NCI-H187 (cell line): Measurements from ENCODE around the gene RAG2.

Experiments used
- DNase-seq, 2 experiments: peaks; one replicate each; lab custom pipeline; 2025; lab: John Stamatoyannopoulos, UW

RAG2 gene

DNA sequence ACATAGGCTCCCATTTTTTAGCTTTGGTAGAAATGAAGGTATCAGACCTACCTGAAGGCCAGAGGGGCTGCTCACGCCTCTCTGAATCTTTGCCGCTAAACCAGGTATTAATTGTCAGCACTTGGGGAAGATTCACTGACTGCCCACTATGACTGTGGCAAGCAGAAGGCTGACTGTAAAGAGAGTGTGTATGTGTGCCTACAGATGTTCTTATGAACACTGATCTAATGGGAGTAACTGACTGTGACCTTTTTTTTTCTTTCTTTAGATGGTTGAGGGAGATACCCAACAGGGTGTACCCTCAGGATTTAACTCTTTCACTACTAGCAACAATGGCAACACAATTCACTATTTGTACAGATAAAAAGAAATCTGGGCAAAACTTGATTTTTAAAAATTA, at the start of gene RAG2:
Gene RAG2 (minus strand): TSS at position 186 of the 400 bp plus-strand sequence. CDS start 4,068 bp downstream, outside the sequence.
- DNase-seq = no peak

DNA sequence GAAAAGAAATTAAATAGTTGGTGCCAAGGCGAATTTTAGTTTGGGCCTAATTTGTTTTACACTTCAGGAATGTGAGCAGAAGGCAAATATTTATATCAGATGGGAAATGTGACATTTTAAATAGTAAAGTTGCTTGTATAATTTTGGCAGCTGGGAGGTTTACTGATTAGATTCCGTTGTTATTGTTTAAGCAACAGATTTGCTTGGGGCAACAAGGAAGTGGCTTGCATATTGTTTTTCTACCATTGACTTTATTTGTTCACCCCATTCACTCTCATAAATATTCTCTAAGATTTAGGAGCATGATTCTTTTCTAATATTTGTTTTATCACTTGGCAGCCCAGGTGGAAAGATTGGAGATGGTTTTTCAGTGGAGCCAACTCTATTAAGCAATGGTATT, 40.5 kb upstream of the RAG2 start:
- DNase-seq = no peak

DNA sequence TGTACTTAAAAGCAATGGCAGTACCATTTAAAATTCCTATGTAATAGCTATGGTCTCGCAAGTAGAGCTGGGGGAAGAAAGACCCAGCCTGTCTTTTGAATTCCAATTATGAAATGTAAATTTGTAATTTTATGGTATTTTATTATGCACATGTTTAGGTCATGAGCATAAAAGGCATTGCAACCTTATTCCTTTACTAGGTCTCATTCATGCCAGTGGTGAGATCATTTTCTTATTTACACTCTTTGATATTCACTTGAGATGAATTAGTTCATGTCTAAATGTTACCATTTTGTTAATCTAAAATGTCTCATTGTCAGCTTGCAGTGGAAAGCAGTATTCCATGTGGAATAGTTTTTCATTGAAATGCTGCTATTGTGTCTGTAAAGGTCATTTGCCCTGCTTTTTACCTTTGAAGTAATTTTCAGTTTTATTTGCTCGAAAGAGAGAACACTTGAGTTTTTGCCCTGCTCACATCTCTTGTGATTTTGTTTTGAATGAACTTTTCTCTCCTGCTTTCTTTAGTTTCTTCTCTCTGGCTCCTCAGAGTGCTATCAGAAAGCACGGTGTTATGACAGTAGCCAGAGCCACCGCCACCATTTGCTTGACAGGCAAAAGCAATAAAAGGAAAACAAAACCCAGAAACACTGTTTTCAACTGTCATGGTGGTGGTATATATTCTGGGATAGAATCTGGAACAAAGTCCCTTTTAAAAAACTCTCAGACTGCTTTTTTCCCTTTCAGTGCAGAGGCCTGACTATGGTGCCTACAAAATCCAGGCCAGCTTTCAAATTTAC, 37.2 kb upstream of the RAG2 start:
- no peak for DNase-seq

DNA sequence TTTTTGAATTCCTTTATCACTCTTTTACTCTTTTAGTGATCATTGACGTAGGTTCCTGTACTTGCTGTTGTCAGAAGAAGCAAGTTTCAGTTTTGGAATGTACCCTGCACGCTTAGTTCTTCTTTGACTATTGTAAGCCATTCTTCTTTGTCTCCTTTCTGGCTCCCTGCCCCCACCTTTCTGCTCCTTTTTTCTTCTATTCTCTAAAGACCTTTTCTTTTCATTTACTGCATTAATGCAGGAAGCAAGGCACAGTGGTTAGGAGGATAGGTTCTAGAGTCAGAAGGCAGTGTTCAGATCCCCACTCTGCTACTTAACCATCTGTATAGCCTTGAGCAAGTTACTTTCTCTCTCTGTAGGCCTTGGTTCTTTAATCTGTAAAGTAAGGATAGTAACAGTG, 33.7 kb upstream of the RAG2 start:
- DNase-seq = no peak

DNA sequence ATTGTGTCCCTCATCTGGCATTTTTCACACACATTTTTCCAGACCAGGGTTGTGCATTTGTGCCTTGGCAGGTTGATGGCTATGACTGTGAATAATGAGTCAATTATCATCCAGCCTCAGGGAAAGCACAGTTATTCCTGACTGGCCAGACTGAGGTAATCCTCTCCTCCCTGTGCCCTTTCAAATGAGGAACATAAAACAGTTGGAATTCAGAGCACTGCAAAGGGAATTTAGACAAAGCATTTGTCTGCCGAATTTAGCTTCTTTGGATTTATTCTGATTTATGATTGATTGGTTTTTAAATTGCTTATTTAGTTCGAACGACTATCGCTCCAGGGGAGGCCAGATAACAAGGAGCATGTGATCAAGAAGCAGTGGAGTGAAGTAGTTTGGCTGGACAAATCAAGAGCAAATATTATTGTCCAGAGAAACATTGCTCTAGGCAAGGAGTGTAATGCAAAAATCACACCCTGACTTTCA, 30.8 kb upstream of the RAG2 start:
- DNase-seq = no peak

DNA sequence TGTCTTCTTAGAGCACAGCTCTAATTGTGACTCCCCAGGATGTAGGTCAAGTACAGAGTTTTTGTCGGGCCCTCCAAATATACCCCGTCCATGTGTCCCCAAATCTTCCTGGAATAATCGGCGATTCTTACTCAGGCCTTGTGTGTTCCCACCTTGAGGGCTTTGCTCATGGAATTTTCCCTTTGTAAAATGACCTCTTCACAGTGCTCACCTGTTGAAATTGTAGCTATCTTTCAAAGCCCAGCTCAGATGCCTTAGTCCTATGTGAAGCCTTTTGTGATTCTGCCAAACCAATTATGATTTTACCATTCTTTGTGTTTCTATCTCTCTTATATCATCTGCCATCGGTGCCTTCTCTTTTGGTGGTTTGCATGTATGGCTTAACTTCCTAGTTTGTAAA, 30.1 kb upstream of the RAG2 start:
- no peak for DNase-seq

DNA sequence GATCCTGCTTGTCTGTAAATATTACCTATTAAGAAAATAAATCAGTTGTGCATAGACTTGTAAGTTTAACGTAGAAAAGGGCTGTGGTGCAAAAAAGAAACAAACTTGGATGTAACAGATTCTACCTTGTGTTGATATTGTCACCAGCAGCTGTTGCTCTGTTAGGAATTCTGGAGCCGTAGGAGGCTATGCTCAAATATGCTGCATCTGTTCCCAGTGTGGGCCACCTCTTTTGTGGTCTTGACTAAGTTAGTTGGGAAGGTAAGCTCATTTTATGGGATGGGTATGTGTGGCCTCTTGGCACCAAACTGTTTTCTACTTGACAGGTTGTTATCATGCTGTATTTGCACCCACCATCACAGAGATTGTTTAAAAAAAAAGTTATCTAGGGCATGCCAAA, 29.4 kb upstream of the RAG2 start:
- no peak for DNase-seq

DNA sequence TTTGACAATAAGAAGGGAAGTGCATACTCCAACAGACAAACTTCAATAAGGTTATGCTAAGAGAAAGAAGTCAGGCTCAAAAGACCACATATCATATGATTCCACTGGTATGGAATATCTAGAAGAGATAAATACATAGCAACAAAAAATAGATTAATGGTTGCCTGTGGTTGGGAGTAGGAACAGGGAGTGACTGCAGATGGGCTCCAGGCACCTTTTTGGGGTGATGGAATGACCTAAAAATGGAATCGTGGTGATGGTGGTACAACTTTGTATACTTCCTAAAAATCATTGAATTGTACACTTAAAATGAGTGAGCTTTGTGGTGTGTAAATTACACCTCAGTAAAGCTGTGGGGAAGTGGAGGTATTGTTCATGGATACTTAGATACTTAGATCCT, 29.0 kb upstream of the RAG2 start:
- no peak for DNase-seq

DNA sequence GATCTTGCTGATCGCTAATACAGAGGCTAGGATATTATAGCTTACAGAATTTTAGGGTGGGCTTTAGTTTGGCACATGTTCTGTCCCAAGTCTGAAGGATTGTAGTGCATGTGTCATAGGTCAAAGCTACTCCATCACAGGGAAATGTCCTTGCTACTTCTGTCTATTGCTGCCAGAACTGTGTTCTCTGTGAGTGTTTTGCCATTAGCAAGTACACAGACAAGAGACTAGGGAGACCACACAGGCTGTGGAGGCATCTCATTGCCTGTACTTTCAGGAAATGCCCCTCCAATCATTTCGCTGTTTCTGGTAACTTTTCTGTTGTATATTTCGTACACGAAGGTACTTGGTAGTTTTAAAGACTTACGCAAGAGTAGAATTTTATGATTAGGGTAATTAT, 25.5 kb upstream of the RAG2 start:
- no peak for DNase-seq

DNA sequence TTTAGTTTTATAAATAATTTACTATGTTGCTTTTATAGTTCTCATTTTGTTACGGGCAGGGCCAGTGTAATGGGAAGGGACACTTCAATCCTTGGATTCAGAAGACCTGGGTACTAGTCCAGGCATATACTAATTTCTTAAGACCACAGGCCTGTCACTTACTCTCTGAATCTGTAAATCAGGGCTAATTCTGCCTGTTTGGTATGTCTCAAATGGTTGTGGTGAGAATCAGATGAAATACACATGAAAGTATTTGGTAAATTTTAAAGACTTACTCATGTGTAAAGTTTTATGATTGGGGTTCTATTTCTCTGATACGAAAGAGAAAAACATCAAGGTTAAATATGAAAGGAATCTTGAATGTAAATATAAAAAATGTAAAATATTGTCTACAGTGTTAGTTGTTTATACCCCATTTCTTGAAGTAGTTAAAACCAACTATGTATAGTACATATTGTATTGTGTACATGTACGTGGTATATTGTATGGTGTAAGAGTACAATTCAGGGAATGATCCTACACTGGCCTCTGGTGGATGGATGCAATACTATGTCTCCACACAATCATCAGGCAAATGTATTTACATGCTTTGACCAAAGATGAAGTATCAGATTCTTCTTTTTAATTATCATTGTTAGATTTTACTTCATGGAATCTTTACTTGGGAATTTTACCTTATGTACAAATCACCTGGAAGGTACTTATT, 24.5 kb upstream of the RAG2 start:
- DNase-seq = no peak

DNA sequence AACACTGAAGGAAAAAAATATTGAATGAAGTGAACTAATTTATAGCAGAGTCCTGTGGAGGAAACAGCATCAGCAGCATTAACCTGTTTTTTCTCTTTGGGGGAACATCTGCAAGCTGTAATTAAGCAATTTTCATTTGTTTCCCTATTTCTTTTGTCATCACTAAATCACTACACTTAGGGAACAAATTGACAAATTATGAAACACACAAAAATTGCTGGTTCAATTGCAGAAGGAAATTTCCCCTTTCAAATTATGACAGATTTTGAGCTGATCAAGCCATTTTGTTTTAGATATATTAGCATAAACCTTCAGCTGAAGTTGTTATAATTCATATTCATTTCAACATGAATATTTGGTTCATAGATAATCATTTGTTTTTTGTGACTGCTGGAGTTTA, 22.2 kb upstream of the RAG2 start:
- no peak for DNase-seq

DNA sequence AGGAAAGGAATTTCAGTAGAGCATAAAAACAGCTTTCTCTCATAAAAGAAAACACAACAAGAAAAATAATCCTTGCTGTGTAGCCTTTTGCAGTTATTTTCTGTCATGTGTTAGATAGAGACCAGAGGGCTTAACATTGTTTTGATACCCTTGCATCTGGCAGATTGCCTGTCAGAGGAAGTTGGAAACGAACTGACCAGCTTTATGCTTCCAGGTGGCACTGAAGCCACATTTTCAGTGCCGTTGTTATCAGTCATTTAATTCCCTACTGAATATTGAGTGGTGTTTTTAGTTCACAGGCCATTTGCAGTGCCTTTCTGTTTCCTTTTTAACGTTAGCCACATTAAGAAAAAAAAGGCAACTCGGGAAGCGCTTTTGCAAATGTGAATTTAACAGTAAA, 21.5 kb upstream of the RAG2 start:
- DNase-seq = no peak

DNA sequence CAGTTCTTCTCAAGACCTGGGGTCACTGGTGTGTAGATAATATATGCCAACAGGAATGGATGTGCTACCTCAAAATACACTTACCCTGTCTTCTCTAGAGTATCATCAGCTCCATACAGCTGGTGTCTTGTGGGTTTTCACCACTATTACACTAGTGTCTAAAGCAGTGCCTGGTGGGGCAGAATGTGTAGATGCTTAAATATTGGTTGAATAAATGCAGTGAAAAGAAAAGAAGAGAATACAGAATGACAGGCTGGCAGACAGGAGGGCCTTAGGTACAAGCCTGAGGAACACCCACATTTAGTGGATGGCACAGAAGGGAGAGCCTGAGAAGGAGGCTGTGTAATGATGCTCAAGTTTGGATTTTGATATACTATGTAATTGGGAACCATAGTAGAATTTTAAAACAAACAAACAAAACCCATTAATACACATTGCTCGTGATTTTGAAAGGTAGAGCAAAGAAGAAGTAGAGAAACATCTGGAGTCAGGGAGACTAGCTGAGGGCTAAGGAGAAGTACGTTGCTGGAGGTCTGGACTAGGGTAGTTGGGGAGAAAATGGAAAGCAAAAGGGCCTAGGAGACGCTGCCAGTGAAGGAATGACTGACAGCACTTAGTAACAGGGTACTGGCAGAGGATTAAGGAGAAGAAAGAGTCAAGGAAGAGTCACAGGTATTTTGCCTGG, 20.5 kb upstream of the RAG2 start:
- no peak for DNase-seq

DNA sequence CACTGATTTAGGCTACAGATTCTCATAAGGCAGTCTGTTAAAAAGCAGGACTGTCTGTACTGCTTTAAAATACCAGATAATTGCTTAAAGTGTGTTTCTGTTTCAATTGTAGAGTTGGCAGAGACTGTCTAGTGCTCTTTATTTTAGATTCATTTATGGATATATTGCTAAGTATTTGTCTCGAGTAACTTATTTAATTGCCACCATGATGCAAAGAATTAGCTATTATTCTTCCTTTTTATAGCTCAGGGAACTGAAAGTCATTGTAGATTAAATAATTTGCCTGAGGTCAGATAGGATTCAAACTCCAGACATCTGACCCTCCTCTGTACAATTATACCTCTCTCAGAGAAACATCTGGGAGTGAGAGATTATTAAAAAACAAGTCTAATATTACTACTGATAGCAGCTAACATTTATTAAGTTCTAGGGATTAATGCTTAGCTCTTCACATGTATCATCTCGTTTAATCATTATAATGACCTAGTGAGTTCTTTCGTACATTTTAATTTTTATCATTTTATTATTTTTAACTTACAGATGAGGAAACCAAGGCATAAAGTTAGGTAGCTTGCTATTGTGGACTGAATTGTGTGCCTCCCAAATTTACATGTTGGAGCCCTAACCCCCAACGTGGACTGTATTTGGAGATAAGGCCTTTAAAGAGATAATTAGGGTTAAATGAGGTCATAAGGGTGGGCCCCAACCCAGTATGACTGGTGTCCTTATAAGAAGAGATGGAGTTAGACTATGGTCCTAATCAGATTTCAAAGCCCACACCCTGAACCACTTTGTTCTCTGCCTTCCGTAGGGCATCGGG, 19.7 kb upstream of the RAG2 start:
- no peak for DNase-seq

DNA sequence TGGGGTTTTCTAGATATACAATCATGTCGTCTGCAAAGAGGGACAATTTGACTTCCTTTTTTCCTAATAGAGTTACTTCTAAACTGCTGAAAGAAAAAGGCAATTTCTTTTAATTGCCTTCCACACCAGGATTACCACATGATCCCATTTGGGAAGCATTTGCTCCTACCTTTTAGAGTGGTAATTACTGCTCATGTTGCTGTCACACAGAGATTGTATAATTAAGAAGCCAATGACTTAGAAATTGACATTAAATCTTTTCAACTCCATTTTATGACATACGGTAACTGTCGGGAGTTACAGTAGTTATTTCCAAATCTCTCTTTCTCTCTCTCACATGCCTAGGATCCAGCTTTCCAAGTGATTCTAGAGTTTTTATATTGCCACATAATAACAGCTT, 17.8 kb upstream of the RAG2 start:
- no peak for DNase-seq

DNA sequence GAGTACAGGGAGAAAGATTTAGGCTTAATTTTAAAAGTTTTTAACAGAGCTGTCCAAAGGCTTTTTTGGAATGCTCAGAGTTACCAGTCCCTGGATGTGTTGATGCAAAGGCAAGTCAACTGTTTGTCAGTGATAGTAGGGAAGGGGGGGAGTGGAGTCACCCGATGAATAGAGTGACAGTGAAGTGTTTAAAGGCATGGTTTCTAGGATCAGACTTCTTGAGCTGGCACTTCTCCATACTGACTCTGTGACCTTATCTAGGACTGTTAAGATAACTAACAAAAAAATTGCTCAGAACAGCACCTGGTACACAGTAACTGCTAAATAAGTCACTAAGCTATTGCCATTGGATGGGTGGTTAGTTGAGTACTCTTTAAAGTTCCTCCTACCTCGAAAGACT, 11.3 kb upstream of the RAG2 start:
- DNase-seq = no peak

DNA sequence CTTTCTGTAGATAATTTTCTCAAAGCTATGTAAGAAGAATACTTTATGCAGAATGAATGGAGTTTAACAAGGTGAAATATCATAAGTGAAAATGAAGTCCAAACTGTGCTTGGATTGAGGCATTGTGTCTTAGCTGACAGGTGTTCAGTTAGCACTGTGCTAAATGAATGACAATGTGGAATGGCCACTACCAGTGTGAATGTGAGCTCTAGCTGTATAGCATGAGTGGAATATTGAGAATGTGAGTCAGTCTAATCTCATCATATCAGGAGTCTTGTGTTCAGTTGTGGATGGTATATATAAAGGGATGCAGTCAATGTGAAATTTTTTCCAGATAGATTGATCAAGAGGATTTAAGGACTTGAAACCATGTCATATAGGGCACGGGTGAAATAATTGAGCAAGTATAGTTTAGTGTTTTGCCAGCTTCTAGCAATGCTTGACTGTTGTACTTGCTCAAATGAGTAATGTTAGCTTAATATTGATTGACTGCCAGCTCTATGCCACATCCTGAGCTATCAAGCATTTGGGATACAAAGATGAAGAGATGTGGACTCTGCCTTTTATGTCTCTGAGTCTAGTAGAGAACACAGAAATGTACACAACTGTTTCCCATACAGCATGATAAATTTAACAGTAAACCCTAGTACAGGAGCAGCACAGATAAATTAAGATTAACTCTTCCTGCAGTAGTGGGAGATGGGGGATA, 10.6 kb upstream of the RAG2 start:
- no peak for DNase-seq

DNA sequence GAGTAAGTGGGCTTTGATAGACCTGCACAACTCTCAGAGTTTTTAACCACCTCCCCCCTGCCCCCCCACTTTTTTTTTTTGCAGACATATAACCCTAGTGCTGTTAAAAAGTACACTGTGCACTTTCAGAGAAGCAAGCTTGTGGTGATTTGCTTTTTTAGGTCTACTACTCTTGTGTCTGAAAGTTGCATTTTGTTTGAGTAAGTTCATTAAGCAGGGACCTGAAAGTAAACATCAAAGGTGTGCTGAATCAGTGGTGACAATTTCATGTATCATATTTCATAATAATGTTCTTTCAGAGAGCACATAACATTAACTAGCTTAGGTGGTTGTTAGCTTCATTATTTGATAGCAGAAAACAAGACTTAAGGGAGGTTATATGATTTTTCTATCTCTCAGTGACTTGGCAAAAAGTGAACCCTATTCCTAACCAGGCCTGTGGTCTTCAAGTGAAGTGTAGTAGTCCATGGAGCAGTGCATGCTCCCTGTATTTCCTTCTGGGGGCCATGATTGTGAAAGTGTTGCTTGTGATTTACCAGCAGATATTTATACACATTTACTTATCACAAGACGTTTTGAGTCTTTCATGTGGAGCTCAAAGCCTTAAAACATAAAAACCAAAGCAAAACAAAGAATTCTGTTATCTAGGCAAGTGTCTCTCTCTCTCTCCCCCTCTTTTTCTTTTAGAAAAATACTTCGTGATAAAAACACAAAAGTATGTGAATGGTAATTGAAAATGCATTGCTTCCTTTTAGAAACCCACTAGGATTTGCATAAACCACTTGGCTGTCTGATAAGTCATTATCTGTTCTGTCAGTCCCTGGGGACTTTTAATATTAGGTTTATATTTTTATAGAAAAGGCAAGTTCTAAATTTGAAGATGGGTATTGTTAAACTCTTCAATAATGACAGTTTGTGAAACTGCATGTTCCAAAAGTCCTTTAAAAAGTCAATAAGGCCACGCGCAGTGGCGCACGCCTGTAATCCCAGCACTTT, 7.5 kb upstream of the RAG2 start:
- no peak for DNase-seq

DNA sequence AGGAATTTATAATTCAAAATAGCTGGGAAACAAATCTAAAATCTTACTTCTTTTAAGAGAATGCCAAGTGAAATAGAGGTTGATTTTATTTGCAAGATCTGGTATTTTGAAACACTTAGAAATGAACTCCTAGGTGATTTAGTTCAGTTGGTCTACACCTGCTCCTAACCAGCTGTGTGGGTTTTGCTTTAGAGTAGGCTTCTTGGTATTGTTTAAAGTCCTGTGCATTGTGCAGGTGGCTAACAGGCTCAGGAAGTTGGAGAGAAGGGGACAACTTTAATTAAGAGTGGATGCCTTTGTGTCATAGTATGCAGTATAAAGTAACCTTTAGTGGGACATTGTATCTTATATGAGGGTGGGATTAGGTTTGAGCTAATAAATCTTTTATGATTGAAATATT, 4.1 kb upstream of the RAG2 start:
- no peak for DNase-seq

DNA sequence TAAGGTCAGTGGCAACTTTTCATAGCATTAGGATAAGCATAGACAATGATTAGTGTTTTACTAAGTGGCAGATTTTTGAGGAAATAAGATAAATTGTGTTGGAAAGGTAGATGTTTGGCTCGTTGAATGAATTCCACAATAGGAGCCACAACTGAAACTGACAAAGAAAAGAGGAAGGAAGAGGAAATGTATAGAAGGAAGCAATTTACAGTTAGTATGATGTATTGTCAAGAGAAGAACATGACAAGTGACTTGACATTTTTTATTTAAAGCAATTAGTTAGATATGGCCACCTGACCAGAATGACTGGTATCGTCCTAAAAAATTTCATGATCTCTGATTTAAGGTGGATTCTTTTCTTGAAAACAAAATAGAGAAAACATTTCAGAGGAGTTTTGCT, 3.1 kb upstream of the RAG2 start:
- DNase-seq = no peak
